GM12872 (cell line): Measurements from ENCODE around the gene ADPRHL1.

Experiments used
- TF ChIP-seq, protein P1 (sequence below): IDR thresholded peaks from 3 replicates; pipeline ENCODE4 v1.5.1; 2011; ENCODE audit warnings: low read depth, mild to moderate bottlenecking, low read length, moderate library complexity; ENCODE audit not compliant: insufficient read depth

Gene ADPRHL1

DNA sequence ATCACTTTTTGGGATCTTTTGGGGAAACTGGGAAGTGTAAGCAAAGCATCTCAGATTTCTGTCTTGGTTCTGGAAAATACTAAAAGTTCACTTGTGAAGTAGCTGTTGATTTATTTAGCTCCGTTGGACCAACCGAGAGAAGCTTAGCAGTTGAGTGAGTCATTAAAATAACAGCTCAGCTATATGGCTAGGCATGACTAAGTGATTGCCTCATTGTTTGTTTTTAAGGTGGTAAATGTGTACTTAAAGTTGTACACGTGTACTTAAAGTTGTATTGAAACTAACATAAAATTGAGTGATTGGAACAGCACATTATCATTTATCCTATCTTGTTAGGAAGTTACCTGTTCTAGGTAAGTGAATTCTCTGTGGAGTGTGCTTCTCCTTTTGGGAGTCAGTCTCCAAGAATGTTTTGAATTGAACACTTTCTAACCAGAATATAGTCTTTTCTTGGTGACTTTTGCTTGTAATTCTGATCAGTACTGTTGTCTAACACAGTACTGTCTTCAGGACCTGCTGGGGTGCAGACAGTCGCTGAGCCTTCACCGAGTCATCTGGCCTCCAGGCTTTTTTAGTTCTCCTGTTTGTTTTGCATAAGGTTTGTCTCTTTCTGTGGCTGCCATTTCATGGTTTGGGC lies 40.1 kb upstream of the ADPRHL1 start:
- TF ChIP-seq, protein P1, sequence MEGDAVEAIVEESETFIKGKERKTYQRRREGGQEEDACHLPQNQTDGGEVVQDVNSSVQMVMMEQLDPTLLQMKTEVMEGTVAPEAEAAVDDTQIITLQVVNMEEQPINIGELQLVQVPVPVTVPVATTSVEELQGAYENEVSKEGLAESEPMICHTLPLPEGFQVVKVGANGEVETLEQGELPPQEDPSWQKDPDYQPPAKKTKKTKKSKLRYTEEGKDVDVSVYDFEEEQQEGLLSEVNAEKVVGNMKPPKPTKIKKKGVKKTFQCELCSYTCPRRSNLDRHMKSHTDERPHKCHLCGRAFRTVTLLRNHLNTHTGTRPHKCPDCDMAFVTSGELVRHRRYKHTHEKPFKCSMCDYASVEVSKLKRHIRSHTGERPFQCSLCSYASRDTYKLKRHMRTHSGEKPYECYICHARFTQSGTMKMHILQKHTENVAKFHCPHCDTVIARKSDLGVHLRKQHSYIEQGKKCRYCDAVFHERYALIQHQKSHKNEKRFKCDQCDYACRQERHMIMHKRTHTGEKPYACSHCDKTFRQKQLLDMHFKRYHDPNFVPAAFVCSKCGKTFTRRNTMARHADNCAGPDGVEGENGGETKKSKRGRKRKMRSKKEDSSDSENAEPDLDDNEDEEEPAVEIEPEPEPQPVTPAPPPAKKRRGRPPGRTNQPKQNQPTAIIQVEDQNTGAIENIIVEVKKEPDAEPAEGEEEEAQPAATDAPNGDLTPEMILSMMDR = no peak

DNA sequence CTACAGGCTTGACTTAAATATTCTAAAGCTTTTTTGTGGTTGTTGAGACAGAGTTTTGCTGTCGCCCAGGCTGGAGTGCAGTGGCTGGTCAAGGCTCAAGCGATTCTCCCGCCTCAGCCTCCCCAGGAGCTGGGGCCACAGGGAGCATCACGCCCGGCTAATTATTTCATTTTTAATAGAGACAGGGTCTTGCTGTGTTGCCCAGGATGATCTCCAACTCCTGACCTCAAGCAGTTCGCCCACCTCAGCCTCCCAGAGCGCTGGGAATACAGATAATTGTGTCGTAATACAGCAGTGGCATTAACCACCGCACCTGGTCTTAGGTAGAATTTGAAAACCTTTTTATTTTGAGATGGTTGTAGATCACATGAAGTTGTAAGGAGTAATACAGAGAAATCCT lies 38.7 kb upstream of the ADPRHL1 start:
- TF ChIP-seq, protein P1 = no peak

- TF ChIP-seq, protein P1 = no peak
Observed at GRCh38 chr13:113491418-113491883, 38.2 kb upstream of the ADPRHL1 start.

DNA sequence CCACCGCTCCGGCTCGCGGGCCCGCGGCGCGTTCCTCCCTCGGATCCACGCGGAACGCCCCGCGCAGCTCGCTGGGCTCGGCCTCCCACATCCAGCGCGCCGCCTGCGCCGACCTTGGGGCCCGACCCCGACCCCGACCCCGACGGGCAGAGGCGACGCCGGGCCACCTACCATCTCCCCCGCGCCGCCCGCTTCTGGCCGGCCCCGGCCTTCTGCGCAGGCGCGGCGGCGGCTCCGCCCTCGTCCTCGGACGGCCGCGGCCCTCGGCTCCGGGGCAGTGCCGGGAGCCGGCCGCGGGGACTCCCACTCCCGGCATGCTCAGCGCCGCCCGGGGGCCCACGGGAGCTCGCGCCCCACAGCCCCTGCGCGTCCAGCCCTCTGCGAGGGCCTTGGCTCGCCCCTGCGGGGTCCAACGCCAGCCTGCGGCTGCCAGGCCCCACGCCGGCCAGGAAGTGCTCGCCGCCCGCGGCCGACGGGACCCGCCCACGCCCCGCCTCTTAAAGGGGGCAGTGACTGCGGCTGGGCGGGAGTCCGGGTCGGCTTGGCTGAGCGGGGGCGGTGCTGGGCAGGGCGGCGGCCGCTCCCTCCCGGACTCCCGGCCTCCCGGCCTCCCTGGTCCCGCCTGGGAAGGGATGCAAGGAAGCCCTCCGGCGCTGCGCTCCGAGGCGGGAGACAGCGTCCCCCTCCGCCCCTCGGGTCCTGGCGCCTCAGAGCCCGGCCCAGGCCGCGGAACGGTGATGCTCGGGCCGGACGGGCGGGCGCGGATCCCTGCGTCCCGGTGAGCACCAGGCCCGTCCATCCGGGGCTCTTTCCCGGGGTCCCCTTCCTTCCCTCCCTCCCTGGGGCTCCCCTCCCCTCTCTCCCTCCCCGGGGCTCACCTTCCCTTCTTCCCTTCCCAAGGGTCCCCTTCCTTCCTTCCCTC lies 37.5 kb upstream of the ADPRHL1 start, which contains the start of gene DCUN1D2:
Gene DCUN1D2, minus strand, starts transcription at position 216 of the 922 bp plus-strand sequence. Its CDS starts 42 bp downstream, at position 174.
- TF ChIP-seq, protein P1 = no peak

DNA sequence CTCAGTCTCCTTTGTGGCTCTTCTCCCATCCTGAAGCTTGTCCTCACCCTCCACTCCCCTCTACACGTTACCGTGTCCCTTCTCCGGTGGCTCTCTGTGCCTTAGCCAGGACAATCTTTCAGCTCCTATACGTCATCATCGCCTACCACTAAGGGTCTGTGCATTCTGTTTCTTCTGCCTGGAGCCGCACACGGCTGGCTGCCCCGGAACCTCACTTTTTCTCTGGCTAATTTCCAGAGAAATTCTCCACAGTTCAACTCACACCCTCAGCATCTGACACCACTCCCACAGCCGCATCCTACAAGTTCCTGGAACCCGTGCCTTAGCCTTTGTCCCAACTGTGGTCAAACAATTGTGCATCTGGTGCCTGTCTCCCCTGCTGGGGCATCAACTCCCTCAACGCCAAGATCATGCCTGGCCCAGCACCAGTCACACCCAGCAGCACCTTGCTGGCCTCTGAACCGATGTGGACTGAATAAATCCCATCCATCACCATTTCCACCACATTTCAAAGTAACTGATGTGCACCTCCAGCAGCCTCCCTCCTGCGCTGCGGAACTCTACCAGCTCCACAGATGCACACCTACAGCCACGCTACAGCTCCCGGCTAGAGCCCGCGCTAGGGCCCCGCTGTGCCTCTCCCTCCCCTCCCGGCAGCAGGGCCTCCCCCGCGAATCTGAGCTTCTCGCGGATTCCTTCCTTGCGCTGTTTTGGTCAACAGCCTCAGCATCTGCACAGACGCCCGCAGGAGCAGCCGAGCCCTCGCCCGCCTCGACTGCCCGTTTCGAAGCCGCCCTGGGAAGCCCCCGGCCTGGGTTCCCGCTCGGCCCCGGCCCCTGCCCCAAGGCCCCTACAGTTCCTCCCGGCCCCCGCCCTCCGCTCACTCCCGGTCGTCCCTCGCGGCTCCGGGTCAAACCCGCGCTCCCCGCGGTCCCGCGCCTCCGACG lies 36.5 kb upstream of the ADPRHL1 start:
- TF ChIP-seq, protein P1 = no peak

- TF ChIP-seq, protein P1 = no peak
Observed at GRCh38 chr13:113489171-113489548, 35.9 kb upstream of the ADPRHL1 start.

DNA sequence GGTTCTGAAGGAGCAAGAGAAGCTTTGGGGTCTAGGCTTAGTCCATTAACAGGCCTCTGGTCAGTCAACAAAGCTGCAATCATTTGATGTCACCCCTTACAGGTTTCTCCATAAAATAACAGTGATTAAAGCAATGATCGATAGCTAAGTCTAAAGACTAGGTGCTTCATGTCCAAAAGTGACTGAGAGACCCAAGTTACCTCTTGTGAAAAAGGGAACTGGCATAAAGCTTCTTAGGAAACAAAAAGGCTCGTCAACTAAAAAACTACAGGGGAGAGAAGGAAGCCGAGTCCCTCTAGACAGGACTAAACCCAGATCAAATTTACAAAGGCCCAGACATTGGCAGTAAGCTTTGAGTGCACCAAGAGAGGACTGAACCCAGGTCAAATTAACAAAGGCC lies 35.0 kb upstream of the ADPRHL1 start:
- TF ChIP-seq, protein P1 = no peak
